ENCODE measurements around the gene NUDT7. TPM values are rescaled to one million over a fixed set of nuclear protein-coding genes. Genes with fewer than 3 reads are reported as not detected.

The NUDT7 gene
- total RNA-seq, 1 experiment from 2014 or later, result not detected

DNA sequence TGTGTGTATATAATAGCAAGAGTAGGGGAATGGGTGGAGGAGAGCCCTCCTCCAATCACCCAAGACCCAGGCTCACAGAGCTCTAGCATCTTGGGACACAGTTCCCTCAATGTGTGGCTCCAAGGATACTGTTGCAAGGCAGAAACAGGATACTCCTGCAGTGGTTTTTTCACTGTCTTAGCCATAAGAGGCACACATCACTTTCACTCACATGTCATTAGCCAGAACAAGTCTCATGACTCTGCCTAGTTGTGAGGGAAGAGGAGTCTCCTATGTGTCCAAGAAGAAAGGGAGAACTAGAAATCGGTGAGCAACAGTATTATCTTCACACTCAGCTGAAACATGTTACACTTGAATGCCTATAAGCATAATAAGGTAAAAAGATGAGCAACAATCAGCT, 11.1 kb upstream of the NUDT7 start:
- DNase-seq, result no peak
- no peaks in the 10 kb centered on the region for H3K27me3 ChIP-seq

DNA sequence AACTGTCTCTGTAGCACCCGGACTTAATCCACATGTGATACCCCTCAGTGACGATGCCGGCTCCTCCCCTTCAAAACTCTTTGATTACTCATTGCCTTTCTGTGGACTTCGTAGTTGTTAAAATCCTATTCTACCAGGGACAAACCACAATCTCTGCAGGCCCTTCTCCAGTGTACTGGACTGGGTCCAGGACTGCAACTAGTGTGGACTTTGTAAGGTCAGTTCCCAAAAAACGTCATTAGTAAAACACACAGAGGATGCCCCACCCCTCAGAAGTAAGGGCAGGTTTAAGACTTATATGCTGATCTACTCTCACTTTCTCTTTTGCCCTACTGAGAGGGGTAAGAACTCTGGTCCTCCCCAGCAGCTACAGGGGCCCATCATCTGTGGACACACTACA, 10.5 kb upstream of the NUDT7 start:
- no peak for DNase-seq
- H3K27me3 ChIP-seq, result no peaks in the 10 kb centered on the region
- H3K36me3 ChIP-seq, result no peaks in the 10 kb centered on the region
- H3K9me3 ChIP-seq, result no peaks in the 10 kb centered on the region
- no peak overlapping the region for H3K4me3 ChIP-seq

More for the DNA sequence above, 11.1 kb upstream of the NUDT7 start:
- no peaks in the 10 kb centered on the region for H3K36me3 ChIP-seq
- H3K9me3 ChIP-seq, result no peaks in the 10 kb centered on the region
- H3K4me3 ChIP-seq, result no peak overlapping the region

DNA sequence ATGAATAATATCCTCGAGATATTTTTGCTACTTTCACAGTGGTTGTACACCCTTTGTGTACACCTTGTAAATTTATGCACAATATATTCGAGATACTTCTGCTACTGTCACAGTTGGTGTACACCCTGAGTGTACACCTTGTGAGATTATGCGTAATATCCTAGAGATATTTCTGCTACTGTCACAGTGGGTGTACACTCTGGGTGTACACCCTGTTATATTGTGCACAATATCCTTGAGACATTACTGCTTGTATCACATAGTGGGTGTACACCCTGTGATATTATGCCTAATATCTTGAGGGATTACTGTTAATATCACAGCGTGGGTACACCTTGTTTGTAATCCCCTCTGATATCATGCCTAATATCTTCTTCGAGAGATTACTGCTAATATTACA, 7.2 kb upstream of the NUDT7 start:
- no peak for DNase-seq
- Histone ChIP-seq H3K4me3 (no peak overlapping the region), H3K9me3 (no peaks in the 10 kb centered on the region), H3K36me3 (no peaks in the 10 kb centered on the region), H3K27me3 (no peaks in the 10 kb centered on the region)

DNA sequence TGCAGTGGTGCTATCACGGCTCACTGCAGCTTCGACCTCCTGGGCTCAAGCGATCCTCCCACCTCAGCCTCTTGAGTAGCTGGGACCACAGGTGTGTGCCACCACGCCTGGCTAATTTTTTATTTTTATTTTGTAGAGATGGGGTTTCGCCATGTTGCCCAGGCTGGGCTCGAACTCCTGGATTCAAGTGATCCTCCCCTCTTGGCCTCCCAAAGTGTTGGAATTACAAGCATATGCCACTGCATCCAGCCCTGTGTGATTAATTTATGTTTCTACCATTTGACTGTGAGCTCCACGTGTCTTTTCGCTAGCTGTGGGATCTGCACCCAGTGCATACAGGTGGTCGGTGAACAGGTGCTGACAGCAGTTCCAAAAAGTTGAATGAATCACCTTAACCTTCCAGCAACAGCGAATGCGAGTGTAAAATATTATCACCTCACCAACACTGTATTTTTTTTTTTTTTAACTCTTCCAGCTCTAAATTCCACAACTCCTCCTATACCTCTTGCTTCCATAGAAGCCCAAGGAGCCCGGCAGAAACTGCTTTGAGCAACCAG, 484 bp upstream of the NUDT7 start:
- no peak for DNase-seq
- Histone ChIP-seq H3K27me3 (no peaks in the 10 kb centered on the region), H3K36me3 (no peaks in the 10 kb centered on the region), H3K9me3 (no peaks in the 10 kb centered on the region), H3K4me3 (0 out of 2 replicates have a peak overlapping the region, but pooled peaks have one; percentile 22)

DNA sequence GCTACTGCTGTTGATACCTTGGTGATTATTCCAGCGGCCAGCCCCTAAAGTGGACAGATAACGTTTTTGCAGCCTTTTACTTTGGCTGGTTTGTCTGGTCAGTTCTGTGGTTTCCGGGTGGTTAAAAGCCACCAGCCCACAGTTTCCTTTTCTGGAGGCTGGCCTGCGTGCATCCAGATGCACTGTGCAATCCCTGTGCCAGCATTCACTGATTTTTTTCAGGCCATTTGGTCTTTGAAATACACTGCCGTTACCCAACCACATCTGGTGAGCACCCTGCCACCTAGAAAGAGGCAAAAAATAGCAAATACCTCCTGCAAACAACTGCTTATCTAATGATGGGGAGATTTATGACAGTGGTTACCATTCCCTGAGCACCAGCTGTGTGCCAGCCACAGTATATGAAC, 797 bp downstream of the NUDT7 start:
- no peak for DNase-seq
- peak overlapping the region; percentile 75 for H3K4me3 ChIP-seq
- H3K36me3 ChIP-seq, result no peaks in the 10 kb centered on the region
- no peaks in the 10 kb centered on the region for H3K9me3 ChIP-seq
- no peaks in the 10 kb centered on the region for H3K27me3 ChIP-seq

DNA sequence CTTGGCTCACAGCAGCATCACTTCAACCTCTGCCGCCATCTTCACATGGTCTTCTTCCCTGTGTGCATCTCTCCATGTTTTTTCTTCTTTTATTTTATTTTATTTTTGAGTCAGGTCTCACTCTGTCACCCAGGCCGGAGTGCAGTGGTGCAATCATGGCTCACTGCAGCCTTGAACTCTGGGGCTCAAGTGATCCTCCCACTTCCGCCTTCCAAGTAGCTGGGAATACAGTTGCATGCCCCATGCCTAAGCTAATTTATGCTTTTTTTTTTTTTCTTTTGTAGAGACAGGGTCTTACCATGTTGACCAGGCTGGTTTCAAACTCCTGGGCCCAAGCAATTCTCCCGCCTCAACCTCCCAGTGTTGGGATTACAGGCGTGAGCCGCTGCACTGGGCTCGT, 1.9 kb downstream of the NUDT7 start:
- DNase-seq, result no peak
- no peaks in the 10 kb centered on the region for H3K36me3 ChIP-seq

DNA sequence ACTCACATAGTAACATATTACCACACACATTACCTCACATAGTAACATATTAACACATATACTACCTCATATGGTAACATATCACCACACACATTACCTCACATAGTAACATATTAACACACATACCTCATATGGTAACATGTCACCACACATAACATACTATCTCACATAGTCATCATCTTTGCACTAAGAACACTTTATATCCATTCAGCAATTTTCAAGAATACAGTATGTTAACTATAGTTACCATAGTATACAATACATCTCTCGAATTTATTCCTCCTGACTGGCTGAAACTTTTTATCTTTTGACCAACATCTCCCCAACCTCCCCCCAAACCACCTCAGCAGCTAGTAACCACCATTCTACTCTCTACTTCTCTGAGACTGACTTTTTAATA, 7.6 kb downstream of the NUDT7 start:
- no peak overlapping the region for H3K4me3 ChIP-seq
- no peak for DNase-seq
- no peaks in the 10 kb centered on the region for H3K9me3 ChIP-seq
- no peaks in the 10 kb centered on the region for H3K36me3 ChIP-seq
- no peaks in the 10 kb centered on the region for H3K27me3 ChIP-seq

More for the DNA sequence above, 1.9 kb downstream of the NUDT7 start:
- no peaks in the 10 kb centered on the region for H3K27me3 ChIP-seq
- no peak overlapping the region for H3K4me3 ChIP-seq
- no peaks in the 10 kb centered on the region for H3K9me3 ChIP-seq

DNA sequence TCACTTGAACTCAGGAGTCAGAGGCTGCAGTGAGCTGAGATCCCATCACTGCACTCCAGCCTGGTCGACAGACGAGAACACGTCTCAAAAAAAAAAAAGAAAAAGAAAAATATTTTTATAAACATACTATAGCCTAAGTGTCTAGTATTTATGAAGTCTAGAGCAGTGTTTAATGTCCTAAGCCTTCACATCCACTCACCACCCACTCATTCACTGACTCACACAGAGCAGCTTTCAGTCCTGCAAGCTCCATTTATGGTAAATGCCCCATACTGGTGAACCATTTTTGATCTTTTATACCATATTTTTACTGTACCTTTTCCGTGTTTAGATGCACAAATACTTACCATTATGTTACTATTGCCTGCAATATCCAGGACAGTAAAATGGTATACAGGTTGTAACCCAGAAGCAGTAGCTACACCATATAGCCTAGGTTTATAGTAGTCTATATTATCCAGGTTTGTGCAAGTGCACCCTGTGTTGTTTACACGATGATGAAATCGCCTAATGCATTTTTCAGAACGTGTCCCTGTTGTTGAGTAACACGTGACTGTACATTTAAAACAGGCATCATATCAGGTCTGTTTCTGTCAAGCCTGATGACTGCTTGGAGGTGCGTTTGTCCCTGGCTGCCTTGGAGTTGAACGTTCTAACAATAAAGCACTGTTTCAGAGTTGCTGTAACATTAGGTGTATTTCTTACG, 10.1 kb downstream of the NUDT7 start:
- Histone ChIP-seq H3K27me3 (no peaks in the 10 kb centered on the region), H3K4me3 (no peak overlapping the region), H3K9me3 (no peaks in the 10 kb centered on the region), H3K36me3 (no peaks in the 10 kb centered on the region)
- DNase-seq, result no peak

DNA sequence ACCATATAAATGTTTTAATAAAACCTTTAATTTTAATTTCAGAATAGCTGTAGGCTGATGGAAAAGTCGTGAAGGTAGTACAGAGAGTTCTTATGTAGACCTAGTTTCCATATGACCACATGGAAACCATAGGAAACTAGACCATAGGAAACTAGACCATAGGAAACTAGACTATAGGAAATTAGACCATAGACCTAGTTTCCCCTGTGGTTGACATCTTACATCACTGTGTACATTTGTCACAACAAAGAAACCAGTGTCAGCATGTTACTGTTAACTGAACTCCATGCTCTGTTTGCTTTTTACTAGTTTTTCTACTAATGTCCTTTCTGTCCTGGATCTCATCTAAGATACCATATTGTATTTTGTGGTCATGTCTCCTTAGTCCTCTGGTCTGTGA, 14.6 kb downstream of the NUDT7 start:
- no peak for DNase-seq
- Histone ChIP-seq H3K27me3 (no peaks in the 10 kb centered on the region), H3K9me3 (no peaks in the 10 kb centered on the region), H3K36me3 (no peaks in the 10 kb centered on the region), H3K4me3 (no peak overlapping the region)

DNA sequence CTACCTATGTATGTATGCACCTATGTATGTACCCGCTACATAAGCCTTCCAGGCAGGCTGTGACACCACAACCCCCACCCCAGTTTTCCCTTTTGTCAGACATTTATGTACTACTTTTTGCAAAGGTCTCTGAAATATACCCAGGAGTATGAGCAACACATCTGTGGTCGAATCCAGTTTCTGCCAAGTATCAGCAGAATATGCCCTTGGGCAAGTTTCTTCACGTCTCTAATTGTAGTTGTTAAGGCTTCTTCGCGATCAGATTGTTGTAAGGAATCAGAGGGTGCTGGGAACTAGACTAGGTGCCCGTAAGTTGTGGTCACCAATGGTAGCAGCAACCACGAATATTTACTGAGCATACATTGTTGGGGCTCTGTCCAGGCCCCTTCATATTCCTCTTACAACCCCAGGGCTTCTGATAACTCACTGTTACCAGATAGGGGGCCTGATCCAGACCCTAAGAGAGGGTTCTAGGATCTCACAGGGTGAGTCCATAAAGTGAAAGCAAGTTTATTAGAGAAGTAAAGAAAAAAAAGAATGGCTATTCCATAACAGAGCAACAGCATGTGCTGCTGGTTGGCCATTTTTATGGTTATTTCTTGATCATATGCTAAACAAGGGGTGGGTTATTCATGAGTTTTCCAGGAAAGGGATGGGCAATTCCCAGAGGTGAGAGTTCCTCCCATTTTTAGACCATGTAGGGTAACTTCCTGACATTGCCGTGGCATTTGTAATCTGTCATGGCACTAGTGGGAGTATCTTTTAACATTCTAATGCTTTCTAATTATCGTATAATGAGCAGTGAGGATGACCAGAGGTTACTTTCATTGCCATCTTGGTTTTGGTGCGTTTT, 16.6 kb downstream of the NUDT7 start:
- no peaks in the 10 kb centered on the region for H3K27me3 ChIP-seq
- no peak for DNase-seq
- no peaks in the 10 kb centered on the region for H3K9me3 ChIP-seq
- no peak overlapping the region for H3K4me3 ChIP-seq
- no peaks in the 10 kb centered on the region for H3K36me3 ChIP-seq

DNA sequence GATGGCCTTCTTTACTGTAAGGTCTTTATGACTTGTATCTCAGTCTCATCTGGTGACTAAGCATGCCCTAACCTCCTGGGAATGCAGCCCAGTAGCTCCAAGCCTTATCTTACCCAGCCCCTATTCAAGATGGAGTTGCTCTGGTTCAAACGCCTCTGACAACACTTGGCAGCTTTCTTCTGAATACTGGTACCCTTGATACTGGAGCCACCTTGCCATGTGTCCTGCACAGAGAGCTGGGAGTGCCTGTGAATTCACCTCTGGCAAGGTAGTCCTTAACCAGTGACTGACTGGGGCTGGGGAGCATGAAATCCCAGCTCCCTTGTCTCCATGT, 17.2 kb downstream of the NUDT7 start:
- Histone ChIP-seq H3K27me3 (no peaks in the 10 kb centered on the region), H3K36me3 (no peaks in the 10 kb centered on the region), H3K4me3 (no peak overlapping the region), H3K9me3 (no peaks in the 10 kb centered on the region)
- peak; percentile 4 for DNase-seq

DNA sequence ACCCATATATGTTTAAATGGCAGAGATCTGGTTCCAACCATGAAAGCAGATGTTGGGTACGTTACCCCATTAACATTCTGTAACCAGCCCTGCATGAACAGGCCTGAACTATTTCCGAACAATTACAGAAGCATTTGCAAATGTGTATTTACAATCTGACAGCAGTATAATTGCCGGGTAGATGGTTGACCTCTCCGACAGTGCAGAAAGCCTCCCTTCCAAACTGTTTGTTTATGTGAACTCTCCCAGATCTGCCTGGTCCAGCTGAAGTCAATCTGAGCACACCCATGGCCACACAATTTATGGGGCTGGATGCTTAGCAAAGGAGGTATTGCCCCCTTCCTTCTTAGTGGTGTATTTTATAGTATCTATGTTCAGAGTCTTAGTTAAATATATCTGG, 21.8 kb downstream of the NUDT7 start:
- Histone ChIP-seq H3K4me3 (no peak overlapping the region), H3K27me3 (no peaks in the 10 kb centered on the region), H3K36me3 (no peaks in the 10 kb centered on the region), H3K9me3 (no peaks in the 10 kb centered on the region)
- no peak for DNase-seq

DNA sequence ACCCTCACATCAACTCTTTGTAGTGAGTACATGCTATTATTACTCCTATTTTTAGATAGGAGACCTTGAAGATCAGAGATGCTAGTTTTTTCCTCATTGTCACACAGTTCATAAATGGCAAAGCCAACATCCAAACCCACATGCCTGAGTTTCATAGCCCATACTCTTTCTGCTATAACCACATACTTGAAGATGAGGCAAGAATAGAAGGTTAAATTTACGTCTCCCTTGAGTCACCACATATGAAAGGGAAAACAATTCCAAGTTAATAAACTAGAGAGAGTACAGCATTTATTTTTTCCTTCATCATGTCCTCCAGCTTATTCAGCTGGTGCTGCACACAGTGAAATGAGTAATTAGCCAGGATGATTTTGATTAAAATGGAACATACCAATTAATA, 23.7 kb downstream of the NUDT7 start:
- Histone ChIP-seq H3K27me3 (no peaks in the 10 kb centered on the region), H3K4me3 (no peak overlapping the region), H3K36me3 (no peaks in the 10 kb centered on the region), H3K9me3 (no peaks in the 10 kb centered on the region)
- no peak for DNase-seq

DNA sequence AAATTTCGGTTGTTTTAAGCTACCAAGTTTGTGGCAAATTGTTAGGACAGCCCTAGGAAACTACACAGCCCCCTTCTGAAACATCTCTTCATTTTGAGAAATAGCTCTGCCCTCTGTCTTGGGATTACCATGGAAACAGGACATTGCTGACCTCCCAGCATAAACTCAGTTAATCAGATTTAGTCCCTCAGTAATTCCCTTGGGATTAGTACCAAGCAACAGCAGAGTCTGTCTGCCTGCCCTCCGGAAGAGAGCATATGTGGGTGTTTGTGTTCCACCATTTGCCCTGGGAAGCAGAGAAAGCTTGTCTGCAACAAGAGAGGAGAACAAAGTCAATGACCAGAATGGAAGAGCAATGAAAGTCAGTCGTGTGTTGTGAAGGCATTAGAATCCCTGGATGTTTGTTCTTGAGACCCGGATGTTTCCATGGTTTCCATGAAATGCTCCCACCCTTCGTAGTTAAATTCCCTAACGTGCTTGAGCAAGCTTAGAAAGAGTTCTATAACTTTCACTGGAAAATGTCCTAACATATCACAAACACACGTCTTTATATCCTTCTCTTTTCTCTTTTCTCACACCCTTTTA, 26.2 kb downstream of the NUDT7 start:
- Histone ChIP-seq H3K36me3 (no peaks in the 10 kb centered on the region), H3K27me3 (no peaks in the 10 kb centered on the region), H3K4me3 (no peak overlapping the region), H3K9me3 (no peaks in the 10 kb centered on the region)
- no peak for DNase-seq

DNA sequence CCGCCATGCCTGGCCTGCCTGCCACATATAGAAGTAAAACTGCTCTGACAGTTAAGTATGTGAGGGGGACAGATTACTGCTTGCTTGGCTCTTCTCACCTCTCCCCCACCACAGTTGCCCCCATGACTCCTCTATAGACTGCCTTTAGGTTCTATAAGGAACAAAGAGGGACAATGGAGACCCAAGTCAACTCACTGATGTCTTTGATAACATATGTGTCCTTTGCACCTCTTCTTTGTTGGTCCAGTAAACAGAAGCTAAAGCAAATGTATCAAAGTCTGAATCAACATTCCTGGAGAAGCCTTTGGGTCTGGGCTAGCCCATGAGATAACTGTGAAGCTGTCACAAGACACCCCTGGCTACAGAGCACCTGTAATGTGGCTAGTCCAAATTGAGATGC, 27.1 kb downstream of the NUDT7 start:
- DNase-seq, result no peak
- H3K4me3 ChIP-seq, result no peak overlapping the region
- no peaks in the 10 kb centered on the region for H3K9me3 ChIP-seq
- H3K36me3 ChIP-seq, result no peaks in the 10 kb centered on the region
- no peaks in the 10 kb centered on the region for H3K27me3 ChIP-seq

DNA sequence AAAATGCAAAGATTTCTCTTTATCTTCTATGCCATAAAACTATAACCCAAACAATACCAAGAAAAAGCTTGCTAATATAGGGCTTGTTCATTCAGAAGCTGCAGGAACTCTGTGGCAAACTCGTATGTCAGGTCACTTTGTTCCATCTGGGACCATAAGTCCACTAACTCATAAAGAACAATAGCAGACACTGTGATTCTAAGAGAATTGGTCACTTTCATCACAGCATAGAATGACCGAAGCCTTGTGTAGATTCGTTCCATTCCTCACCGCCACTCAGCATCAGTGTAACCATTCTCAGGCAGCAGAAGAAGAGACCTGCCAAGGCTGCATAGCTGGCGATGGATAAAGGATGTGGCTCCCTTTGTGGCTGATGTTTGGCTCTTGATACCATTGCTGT, 35.7 kb downstream of the NUDT7 start:
- Histone ChIP-seq H3K9me3 (no peaks in the 10 kb centered on the region), H3K4me3 (no peak overlapping the region), H3K27me3 (no peaks in the 10 kb centered on the region), H3K36me3 (no peaks in the 10 kb centered on the region)
- DNase-seq, result no peak

DNA sequence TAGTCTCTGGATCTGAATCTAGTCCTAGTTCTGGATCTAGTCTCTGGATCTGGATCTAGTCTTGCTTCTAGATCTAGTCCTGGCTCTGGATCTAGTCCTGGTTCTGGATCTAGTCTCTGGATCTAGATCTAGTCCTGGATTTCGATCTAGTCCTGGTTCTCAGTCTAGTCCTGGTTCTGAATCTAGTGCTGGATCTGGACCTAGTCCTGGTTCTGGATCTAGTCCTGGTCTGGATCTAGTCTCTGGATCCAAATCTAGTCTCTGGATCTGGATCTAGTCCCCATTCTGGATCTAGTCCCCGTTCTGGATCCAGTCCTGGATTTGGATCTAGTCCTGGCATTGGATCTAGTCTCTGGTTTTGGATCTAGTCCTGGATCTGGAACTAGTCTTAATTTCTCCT, 36.2 kb downstream of the NUDT7 start:
- no peaks in the 10 kb centered on the region for H3K27me3 ChIP-seq
- H3K4me3 ChIP-seq, result no peak overlapping the region
- no peak for DNase-seq
- no peaks in the 10 kb centered on the region for H3K9me3 ChIP-seq
- no peaks in the 10 kb centered on the region for H3K36me3 ChIP-seq

All from MG63 (cell line).